Measurements from ENCODE around the gene WRAP73. TPM values are rescaled to one million over a fixed set of nuclear protein-coding genes. Genes with fewer than 3 reads are reported as not detected.

Gene WRAP73
- polyA plus RNA-seq, 3 donors = 26.1 to 64.9 (median 33.2) TPM

DNA sequence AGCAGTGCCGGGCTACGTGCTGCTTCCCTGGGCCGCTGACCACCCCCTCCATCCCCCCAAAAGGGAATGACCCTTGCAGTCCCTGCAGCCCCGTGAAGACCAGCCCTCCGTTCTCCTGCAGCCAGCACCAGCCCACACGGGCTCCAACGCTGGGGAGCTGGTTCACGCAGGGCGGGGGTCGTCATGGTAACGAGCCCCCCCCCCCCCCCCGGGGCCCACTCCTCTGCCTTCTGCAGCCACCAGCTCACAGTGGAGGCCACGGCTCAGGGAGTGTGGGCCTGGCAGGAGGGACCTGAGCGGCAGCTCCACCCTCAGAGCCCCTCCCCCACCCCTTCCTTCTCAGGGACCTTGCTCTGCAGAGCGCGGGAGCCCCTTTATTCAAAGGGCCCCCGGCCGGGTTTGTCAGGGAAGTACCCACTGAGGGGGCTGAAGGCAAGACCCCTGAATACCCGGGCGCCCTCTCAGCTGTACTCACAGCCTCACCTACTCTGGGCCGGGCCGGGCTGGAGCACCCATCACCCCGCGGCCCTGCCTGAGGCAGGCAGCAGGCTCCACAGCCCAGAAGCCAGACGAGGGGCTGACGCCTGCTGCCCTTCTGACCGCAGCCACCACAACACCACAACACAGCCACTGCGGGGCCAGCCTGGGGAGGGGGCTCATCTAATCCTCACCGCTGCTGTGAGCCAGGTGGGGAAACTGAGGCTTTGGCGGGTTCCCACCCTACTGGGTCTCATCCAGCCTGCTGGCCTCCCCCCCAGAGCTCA lies 51.2 kb downstream of the WRAP73 start:
- intact Hi-C loops (cut with micrococcal nuclease) = loop anchor here in 1 of 2 donors (10.0 kb wide), 1 partner anchor 154 kb away; no protein-coding TSS in a partner anchor
- H3K27me3 Mint-ChIP-seq (ENCODE audit: low read depth in 3 of 3) = peaks cover 8 to 13% (median 9%) of the 10 kb centered on the region in 3 donors
- Histone ChIP-seq H3K4me1 (ENCODE audit: control insufficient read depth in 1 of 2, insufficient read depth in 2 of 2, low read length in 2 of 2) (peaks cover 20 to 21% of the 10 kb centered on the region in 2 donors), H3K36me3 (replicated peaks in 1 of 2; ENCODE audit: control insufficient read depth in 1 of 2, insufficient read depth in 2 of 2, low read length in 2 of 2) (no peaks in the 10 kb centered on the region), H3K9me3 (replicated peaks in 1 of 2; ENCODE audit: control insufficient read depth in 1 of 2, insufficient read depth in 1 of 2, low read length in 2 of 2) (no peaks in the 10 kb centered on the region), H3K27ac (ENCODE audit: low read depth in 1 of 2, low read length in 2 of 2) (no peak overlapping the region), H3K4me3 (replicated peaks in 1 of 3; ENCODE audit: low read depth in 2 of 3, low read length in 3 of 3) (peak overlapping the region in 1 of 3 experiments; percentile 67), H3K9ac (ENCODE audit: insufficient read depth, low read length, poor library complexity, severe bottlenecking) (no peak overlapping the region), H3K27me3 (ENCODE audit: control insufficient read depth in 2 of 2, insufficient read depth in 2 of 2, low read length in 2 of 2) (no peaks in the 10 kb centered on the region), H3K4me2 (replicated peaks; ENCODE audit: extremely low read depth, low read length, poor library complexity, severe bottlenecking) (peak overlapping the region; percentile 71), H2AFZ (ENCODE audit: insufficient read depth, low read depth, low read length, poor library complexity, severe bottlenecking) (peak overlapping the region; percentile 76), H4K20me1 (ENCODE audit: insufficient read depth, low read length) (no peaks in the 10 kb centered on the region), H3K79me2 (ENCODE audit: insufficient read depth, low read length) (no peaks in the 10 kb centered on the region)
- no peak overlapping the region for H3K27ac Mint-ChIP-seq
- no peak for DNase-seq
- peak overlapping the region; percentile 76 to 88 for H3K4me3 Mint-ChIP-seq
- H3K9me3 Mint-ChIP-seq = no peaks in the 10 kb centered on the region
- H3K4me1 Mint-ChIP-seq = peaks cover 24% of the 10 kb centered on the region
- TF ChIP-seq, protein P1, sequence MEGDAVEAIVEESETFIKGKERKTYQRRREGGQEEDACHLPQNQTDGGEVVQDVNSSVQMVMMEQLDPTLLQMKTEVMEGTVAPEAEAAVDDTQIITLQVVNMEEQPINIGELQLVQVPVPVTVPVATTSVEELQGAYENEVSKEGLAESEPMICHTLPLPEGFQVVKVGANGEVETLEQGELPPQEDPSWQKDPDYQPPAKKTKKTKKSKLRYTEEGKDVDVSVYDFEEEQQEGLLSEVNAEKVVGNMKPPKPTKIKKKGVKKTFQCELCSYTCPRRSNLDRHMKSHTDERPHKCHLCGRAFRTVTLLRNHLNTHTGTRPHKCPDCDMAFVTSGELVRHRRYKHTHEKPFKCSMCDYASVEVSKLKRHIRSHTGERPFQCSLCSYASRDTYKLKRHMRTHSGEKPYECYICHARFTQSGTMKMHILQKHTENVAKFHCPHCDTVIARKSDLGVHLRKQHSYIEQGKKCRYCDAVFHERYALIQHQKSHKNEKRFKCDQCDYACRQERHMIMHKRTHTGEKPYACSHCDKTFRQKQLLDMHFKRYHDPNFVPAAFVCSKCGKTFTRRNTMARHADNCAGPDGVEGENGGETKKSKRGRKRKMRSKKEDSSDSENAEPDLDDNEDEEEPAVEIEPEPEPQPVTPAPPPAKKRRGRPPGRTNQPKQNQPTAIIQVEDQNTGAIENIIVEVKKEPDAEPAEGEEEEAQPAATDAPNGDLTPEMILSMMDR (IDR thresholded peaks at IDR 0.05) = no peak
- WGBS (ENCODE audit: insufficient coverage) = 81% methylated on average over 18 of the region's 30 CpGs
- no peaks in the 10 kb centered on the region for H3K36me3 Mint-ChIP-seq

DNA sequence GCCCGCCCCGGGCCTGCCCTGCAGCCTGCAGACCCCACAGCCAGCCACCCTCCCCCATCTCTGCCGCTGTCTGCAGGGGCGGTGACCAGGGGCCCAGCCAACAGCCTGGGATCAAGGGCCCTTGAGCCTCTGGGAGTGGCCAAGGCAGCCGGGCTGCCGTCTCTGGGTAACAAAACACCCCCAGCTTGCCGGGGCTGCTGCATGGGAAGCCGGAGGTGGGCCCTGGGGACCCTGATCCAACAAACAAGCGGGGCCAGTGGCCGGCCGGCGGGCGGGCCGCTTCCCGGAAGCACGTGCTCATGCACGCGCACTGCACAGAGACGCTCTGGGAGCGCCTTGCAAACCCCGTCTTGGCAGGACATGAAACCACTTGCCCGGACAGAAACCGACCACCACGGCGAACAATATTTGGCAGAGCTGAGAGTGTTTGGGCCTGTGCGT lies 51.8 kb downstream of the WRAP73 start:
- peaks cover 25% of the 10 kb centered on the region for H3K4me1 Mint-ChIP-seq
- Histone ChIP-seq H3K9me3 (replicated peaks in 1 of 2; ENCODE audit: control insufficient read depth in 1 of 2, insufficient read depth in 1 of 2, low read length in 2 of 2) (no peaks in the 10 kb centered on the region), H4K20me1 (ENCODE audit: insufficient read depth, low read length) (no peaks in the 10 kb centered on the region), H3K79me2 (ENCODE audit: insufficient read depth, low read length) (no peaks in the 10 kb centered on the region), H2AFZ (ENCODE audit: insufficient read depth, low read depth, low read length, poor library complexity, severe bottlenecking) (peak overlapping the region; percentile 76), H3K9ac (ENCODE audit: insufficient read depth, low read length, poor library complexity, severe bottlenecking) (peak overlapping the region; percentile 49), H3K4me1 (ENCODE audit: control insufficient read depth in 1 of 2, insufficient read depth in 2 of 2, low read length in 2 of 2) (peaks cover 20 to 24% of the 10 kb centered on the region in 2 donors), H3K4me3 (replicated peaks in 1 of 3; ENCODE audit: low read depth in 2 of 3, low read length in 3 of 3) (peak overlapping the region in 2 of 3 experiments; percentile 16 to 67), H3K36me3 (replicated peaks in 1 of 2; ENCODE audit: control insufficient read depth in 1 of 2, insufficient read depth in 2 of 2, low read length in 2 of 2) (no peaks in the 10 kb centered on the region), H3K27ac (ENCODE audit: low read depth in 1 of 2, low read length in 2 of 2) (no peak overlapping the region), H3K27me3 (ENCODE audit: control insufficient read depth in 2 of 2, insufficient read depth in 2 of 2, low read length in 2 of 2) (no peaks in the 10 kb centered on the region), H3K4me2 (replicated peaks; ENCODE audit: extremely low read depth, low read length, poor library complexity, severe bottlenecking) (peak overlapping the region; percentile 71)
- peak overlapping the region; percentile 76 to 88 for H3K4me3 Mint-ChIP-seq
- DNase-seq = no peak
- WGBS (ENCODE audit: insufficient coverage) = 18% methylated on average over 23 of the region's 26 CpGs
- H3K36me3 Mint-ChIP-seq = no peaks in the 10 kb centered on the region
- no peak overlapping the region for H3K27ac Mint-ChIP-seq
- H3K9me3 Mint-ChIP-seq = no peaks in the 10 kb centered on the region
- intact Hi-C loops (cut with micrococcal nuclease) = loop anchor here in 1 of 2 donors (10.0 kb wide), 1 partner anchor 153 kb away; no protein-coding TSS in a partner anchor
- peaks cover 8 to 13% (median 9%) of the 10 kb centered on the region in 3 donors for H3K27me3 Mint-ChIP-seq (ENCODE audit: low read depth in 3 of 3)
- TF ChIP-seq, protein P1 (IDR thresholded peaks at IDR 0.05) = no peak

Data from CD14-positive monocyte (primary cell).